Activated CD4-positive, alpha-beta T cell treated with anti-CD3 and anti-CD28 coated beads for 48 hours (primary cell): ENCODE measurements around the gene ATG5.
"Not testable (repeated sequence)": the region's sequence is repeated elsewhere in the genome, so short reads cannot be mapped to it uniquely, and the experiment has no call there.

Experiments used
- DNase-seq: peaks from one replicate; pipeline ENCODE4 v3.0.0-alpha.2; 2020

Gene ATG5

GRCh38 chr6:106173124-106173879 lies 152.3 kb downstream of the ATG5 start:
- DNase-seq, result no peak

- DNase-seq, result no peak
Measured at GRCh38 chr6:106170030-106170791, 155.3 kb downstream of the ATG5 start.

GRCh38 chr6:106169517-106169916 lies 156.0 kb downstream of the ATG5 start:
- DNase-seq, result no peak

- no peak for DNase-seq
Measured at GRCh38 chr6:106168097-106168888, 157.3 kb downstream of the ATG5 start.

DNA sequence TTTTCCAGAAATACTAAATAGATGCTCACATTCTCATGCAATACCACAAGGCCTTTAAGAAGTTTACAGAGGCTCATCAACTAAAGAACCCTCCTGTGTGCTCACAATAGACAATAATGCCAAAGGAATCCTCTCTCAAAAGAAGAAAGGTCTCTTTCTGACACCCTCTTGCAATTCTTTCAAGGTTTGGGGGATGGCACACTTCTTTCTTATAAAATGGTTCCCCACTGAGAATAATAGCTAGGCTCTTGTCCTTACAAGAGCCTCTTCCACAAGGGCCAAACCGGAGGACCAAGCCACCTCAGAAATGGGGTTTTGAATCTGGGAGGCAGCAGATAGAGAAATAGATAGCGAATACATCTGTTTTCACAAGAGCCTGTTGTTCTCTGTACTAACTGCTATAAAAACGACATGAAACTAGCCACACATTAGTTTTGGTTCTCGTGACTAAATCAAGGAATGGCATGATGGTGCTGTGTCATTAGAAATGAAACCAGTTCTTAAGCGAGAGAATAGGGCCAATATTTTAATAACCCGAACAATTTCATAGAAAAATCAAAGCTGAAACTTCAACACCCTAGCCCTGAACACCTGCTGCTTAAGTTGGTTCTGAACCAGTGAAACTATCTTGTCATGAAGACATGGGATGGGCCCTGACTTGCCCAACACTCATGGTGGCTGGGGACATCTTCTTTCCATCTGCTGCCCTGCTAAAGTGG lies 158.3 kb downstream of the ATG5 start:
- no peak for DNase-seq

DNA sequence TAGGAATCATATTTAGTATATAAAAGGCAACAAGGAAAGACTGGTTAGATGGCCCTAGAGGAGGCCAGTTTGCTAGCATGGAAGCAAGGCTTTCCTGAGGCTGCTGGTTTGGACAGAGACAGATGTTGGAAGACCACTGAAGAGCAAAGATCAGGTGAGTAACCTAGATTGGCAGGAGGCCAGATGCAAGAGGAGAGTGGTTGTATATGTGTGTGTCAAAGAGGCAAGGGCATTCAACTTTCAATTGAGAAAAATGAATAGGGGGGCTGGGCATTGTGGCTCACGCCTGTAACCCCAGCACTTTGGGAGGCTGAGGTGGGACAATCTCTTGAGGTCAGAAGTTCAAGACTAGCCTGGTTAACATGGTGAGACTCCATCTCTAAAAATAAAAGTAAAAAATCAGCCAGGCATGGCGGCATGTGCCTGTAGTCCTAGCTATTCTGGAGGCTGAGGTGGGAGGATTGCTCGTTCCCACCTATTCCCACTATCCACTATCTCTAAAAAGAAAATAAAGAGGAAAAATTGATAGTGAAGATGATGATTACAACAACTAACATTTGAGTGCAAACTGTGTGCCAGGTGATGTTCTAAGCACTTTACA lies 159.6 kb downstream of the ATG5 start:
- no peak for DNase-seq

DNA sequence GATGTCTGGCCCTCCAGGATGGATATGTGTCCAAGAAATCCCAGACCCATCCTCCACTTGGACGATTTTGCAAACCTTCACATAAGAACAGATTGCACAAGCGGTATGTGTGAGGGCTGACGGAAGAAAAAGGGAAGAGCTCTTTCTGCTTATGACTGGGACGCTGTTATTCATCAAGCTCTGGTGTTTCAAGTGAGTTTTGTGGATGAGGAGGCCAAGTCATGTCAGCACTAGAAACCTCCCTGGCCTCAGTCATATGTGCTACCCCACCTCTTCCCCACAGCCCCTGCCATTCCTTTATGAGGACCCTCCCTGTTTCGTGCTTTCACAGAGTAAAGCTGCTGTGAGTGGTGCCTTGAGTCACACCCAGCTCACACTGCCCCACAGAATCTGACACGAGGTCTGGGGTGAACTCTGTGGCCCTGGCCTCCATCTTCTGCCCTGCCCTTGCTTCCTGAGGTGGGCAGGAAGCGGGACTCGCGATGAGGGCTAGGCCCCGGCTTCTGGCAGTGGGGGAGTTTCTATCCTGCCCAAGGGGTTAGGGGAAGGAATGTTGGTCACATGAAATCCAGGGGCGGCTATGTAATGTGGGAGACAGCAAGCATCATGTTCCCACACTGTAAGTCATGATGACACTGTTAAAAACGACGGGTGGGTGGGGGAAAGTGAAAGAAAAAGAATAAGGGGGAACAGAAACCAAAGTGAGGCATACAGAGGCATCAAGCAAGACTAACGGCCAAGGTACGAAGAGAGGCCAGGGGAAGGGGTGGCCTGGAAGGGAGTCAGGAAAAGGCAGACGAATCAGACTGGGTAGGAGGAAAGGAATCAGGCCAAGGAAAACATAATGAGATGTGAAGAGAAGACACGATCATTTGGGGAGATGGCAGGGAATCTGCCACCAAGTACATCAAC lies 161.3 kb downstream of the ATG5 start:
- DNase-seq, result peak; percentile 83

DNA sequence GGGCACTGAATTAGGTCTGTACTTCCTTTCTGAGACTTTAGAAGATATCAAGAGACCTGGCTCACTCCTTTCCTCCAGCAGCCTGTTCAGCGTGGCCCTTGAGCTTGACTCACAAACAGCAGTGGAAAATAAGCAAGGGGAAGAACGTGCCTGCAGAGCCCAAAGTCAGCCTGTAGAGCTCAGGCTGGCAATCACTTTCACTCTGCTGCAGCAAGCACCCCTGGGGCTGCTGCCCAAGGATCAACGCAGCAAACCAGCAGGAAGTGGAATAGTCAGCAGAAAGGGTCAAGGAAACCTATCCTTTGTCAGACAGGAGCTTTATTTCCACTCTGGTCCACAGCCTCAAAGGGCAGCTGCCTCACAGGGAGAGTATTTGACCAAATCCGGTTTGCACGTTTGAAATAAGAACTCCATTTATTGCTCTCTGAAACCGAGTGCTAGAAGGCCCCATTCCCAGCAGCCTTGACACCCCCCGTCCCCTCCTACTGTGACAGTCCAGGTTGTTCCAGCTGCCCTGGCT lies 162.1 kb downstream of the ATG5 start:
- peak; percentile 71 for DNase-seq

DNA sequence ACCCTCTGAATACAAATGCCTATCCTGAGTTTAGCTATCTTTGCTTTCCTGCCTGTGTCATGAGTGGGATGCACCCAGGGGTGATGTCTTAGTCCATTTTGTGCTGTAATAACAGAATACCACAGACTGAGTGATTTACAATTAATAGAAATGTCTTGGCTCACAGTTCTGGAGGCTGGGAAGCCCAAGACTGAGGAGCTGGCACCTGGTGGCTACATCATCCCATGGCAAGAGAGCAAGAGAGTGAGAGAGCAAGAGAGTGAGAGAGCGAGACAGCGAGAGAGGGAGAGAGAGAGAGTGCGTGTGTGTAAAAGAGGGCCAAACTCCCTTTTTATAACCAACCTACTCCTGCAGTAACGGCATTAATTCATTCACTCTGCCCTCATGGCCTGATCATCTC lies 162.6 kb downstream of the ATG5 start:
- no peak for DNase-seq

- DNase-seq, result no peak
Measured at GRCh38 chr6:106161893-106162292, 163.7 kb downstream of the ATG5 start.

DNA sequence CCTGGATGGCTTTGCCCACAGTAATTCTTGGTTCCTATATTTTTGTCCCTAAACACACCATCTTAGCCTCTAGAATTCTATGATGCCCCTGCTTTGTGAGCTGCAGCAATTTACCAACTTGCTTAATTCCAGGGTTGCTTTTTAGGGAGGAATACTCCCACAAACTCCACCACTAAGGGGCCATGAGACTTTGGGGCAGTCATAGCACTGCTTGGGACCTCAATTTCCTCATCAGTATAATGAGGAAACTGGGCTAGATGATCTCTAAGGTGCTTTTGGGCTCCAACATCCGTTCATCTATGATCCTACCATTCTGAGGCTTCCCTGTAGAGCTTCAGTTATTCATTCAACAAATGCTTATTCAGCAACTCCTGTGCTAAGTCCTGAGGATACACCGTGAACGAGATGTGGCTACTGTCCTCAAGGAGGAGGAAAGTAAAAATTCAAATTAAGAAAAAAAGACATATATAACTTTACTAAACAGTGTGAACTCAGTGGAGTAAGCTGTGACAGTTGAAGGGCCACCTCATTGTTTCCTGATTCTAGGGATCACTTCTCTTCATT lies 164.2 kb downstream of the ATG5 start:
- DNase-seq, result no peak

- no peak for DNase-seq
Measured at GRCh38 chr6:106160189-106160588, 165.4 kb downstream of the ATG5 start.

DNA sequence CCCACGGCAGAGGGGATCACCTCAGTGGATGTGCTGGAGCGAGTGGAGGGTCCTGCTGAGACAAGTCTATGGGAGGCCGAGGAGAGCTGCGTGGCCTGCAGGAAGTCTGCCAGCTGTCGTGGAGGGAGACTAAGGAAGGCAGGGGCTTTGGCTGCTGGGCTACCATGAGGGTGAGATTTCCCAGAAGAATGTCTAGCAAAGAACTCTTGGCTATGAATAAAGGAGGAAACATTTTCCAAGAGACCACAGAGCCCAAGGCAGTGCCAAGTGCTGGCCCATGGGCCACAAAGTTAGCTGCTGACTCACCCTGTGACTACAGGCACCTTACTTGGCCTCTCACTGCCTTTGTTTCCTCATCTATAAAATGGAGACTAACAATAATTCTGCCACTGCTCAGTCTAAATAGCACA lies 166.0 kb downstream of the ATG5 start:
- no peak for DNase-seq

DNA sequence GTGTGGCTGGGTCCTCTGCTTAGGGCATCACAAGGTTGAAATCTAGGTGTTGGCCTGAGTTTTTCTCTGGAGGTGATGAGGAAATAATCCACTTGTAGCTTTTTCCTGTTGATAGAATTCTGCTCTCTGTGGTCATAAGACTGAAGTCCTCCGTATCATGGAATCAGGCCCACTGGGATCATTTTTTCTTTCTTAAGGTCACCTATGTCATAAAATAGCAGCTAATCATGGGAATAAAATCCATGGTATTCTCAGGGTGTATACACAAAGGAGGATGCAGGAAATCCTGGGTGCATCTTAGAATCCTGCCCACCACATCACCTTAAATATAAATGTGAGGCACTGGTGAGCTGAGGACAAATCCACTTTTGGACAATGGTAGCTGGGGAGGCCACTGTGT lies 166.7 kb downstream of the ATG5 start:
- no peak for DNase-seq

- no peak for DNase-seq
Measured at GRCh38 chr6:106156863-106157262, 168.7 kb downstream of the ATG5 start.

- DNase-seq, result no peak
Measured at GRCh38 chr6:106156413-106156812, 169.1 kb downstream of the ATG5 start.

- DNase-seq, result no peak
Measured at GRCh38 chr6:106155219-106155830, 170.2 kb downstream of the ATG5 start.

DNA sequence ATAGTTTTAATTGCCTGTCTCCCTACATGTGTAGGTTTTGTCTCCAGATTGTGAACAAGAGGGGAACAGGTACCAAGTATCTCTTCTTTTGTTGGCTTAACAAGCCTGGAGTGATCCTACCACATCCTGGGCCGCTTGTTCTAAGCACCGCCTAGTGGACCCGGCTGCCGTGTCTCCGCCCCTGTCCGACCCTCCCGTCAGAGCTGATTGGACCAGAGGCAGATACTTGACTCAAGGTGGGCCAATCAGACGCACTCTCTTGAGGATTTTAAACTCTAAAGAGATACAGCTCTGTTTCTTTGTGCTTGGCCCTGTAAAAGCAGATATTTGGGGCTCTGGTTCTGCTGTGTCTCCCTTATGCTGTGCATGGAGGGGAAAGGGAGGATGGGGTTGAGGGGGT lies 171.2 kb downstream of the ATG5 start:
- no peak for DNase-seq

GRCh38 chr6:106152952-106153351 lies 172.6 kb downstream of the ATG5 start:
- DNase-seq, result no peak

DNA sequence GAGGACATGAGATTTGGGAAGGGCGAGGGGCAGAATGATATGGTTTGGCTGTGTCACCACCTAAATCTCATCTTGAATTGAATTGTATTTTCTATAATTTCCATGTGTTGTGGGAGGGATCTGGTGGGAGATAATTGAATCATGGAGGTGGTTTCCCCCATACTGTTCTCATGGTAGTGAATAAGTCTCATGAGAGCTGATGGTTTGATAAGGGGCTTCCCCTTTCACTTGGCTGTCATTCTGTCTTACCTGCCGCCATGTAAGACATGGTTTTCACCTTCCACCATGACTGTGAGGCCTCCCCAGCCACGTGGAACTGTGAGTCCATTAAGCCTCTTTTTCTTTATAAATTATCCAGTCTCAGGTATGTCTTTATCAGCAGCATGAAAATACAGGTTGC lies 173.1 kb downstream of the ATG5 start:
- DNase-seq, result not testable (repeated sequence)
